GM12878 (cell line): ENCODE data around the gene SUOX. TPM values are rescaled to one million over a fixed set of nuclear protein-coding genes. Genes with fewer than 3 reads are reported as not detected.

Source experiments
- ATAC-seq: fragments of 200-7000 bp; cut with Tn5 transposase; 3 replicates; pipeline ENCODE4 v1.9.1; 2020; ENCODE audit warnings: mild to moderate bottlenecking, moderate library complexity
- BruUV-seq: library from RNA; stranded (reverse); fragments of 400-500 nt; replicated peaks from 2 replicates; lab custom pipeline; 2021; lab: Mats Ljungman, UMichigan
- CTCF ChIA-PET: fragments of 300-600 bp; sonication (Branson Sonifier 250); formaldehyde crosslinking; extraction: SDS; loops from one replicate; lab custom pipeline; 2021; ENCODE audit warnings: inconsistent platforms; lab: Yijun Ruan, JAX
- POLR2A ChIA-PET: fragments of 350-600 bp; formaldehyde crosslinking; extraction: SDS; loops from one replicate; lab custom pipeline; 2021; ENCODE audit warnings: inconsistent platforms; lab: Charles Lee
- RAD21 ChIA-PET: fragments of 300-600 bp; sonication (Branson Sonifier 250); formaldehyde crosslinking; loops from one replicate; lab custom pipeline; 2023; ENCODE audit warnings: antibody characterized with exemption; ENCODE audit not compliant: unreplicated experiment; lab: Charles Lee
- SMC1A ChIA-PET: fragments of 300-600 bp; sonication (Branson Sonifier 250); formaldehyde crosslinking; loops from one replicate; lab custom pipeline; 2023; ENCODE audit not compliant: unreplicated experiment, uncharacterized antibody; lab: Charles Lee
- DNase-seq: peaks from one replicate; pipeline ENCODE4 v3.0.0-alpha.2; 2011; ENCODE audit warnings: low read depth, low spot score
- FAIRE-seq: peaks from 3 replicates; lab custom pipeline; 2011; peaks lifted over from hg19 to GRCh38; lab: Jason Lieb, UNC
- H2AFZ ChIP-seq: 2 replicates; pipeline ENCODE4 v1.6.0; 2011; ENCODE audit warnings: low read depth, low read length, control low read depth; ENCODE audit not compliant: control insufficient read depth
- H3K27ac ChIP-seq: 2 replicates; pipeline ENCODE4 v1.5.1; 2011; ENCODE audit warnings: control low read depth; ENCODE audit not compliant: control insufficient read depth, insufficient read depth
- H3K27me3 ChIP-seq, 2 experiments: replicated peaks in 1 of 2; 2 replicates each; pipeline versions ENCODE4 v1.6.0 to v1.6.1; 2011; ENCODE audit warnings: low read length in 1 of 2; ENCODE audit not compliant: control insufficient read depth in 2 of 2, insufficient read depth in 2 of 2
- H3K36me3 ChIP-seq, 2 experiments: 2 replicates each; pipeline ENCODE4 v1.5.1; 2011; ENCODE audit warnings: low read length in 1 of 2; ENCODE audit not compliant: control insufficient read depth in 2 of 2, insufficient read depth in 2 of 2
- H3K4me1 ChIP-seq: 2 replicates; pipeline ENCODE4 v1.6.1; 2011; ENCODE audit warnings: mild to moderate bottlenecking, low read length, moderate library complexity, mixed read lengths; ENCODE audit not compliant: control insufficient read depth, insufficient read depth
- H3K4me2 ChIP-seq: 2 replicates; pipeline ENCODE4 v1.6.0; 2011; ENCODE audit warnings: control low read depth; ENCODE audit not compliant: control insufficient read depth, insufficient read depth
- H3K4me3 ChIP-seq: fragments of 200-600 bp; sonication (generic); 2 replicates; pipeline ENCODE4 v1.5.1; 2016
- H3K79me2 ChIP-seq: 2 replicates; pipeline ENCODE4 v1.6.0; 2011; ENCODE audit warnings: low read length; ENCODE audit not compliant: control insufficient read depth, insufficient read depth
- H3K9ac ChIP-seq: 2 replicates; pipeline ENCODE4 v1.8.0; 2011; ENCODE audit warnings: low read length, control low read depth, mixed read lengths; ENCODE audit not compliant: control insufficient read depth, insufficient read depth
- H3K9me3 ChIP-seq: replicated peaks from 3 replicates; pipeline ENCODE4 v1.5.1; 2011; ENCODE audit warnings: mild to moderate bottlenecking, low read length; ENCODE audit not compliant: control insufficient read depth, insufficient read depth
- H4K20me1 ChIP-seq: 2 replicates; pipeline ENCODE4 v1.6.0; 2011; ENCODE audit not compliant: control insufficient read depth, insufficient read depth
- BMI1 ChIP-seq: fragments of 450-650 bp; IDR thresholded peaks from 2 replicates; pipeline ENCODE4 v1.6.1; 2016; ENCODE audit warnings: mild to moderate bottlenecking, moderate library complexity, borderline replicate concordance
- HDAC2 ChIP-seq: fragments of 200-600 bp; sonication (generic); IDR thresholded peaks from 2 replicates; pipeline ENCODE4 v1.6.1; 2017
- MTA2 ChIP-seq: fragments of 450-650 bp; IDR thresholded peaks from 2 replicates; pipeline ENCODE4 v1.6.1; 2016; ENCODE audit warnings: low read depth, mild to moderate bottlenecking, moderate library complexity
- NFYB ChIP-seq: IDR thresholded peaks from 2 replicates; pipeline ENCODE4 v1.6.1; 2011; ENCODE audit warnings: low read depth, mild to moderate bottlenecking, low read length, improper control_type of control experiment, moderate library complexity; ENCODE audit not compliant: insufficient read depth
- NR2C2 ChIP-seq: IDR thresholded peaks from 2 replicates; pipeline ENCODE4 v1.6.1; 2011; ENCODE audit warnings: borderline replicate concordance, low read depth; ENCODE audit not compliant: control insufficient read depth, insufficient read length
- PAX5 ChIP-seq: IDR thresholded peaks from 2 replicates; pipeline ENCODE4 v1.6.1; 2011; ENCODE audit warnings: low read depth, low read length, borderline replicate concordance
- POLR2AphosphoS2 ChIP-seq: IDR thresholded peaks from 2 replicates; pipeline ENCODE4 v1.6.1; 2011; ENCODE audit warnings: low read depth, mild to moderate bottlenecking, low read length, improper control_type of control experiment, moderate library complexity
- RAD21 ChIP-seq: IDR thresholded peaks from 2 replicates; pipeline ENCODE4 v1.6.1; 2011; ENCODE audit warnings: mild to moderate bottlenecking, low read depth, low read length, moderate library complexity; ENCODE audit not compliant: insufficient read depth
- RCOR1 ChIP-seq: conservative IDR thresholded peaks from 2 replicates; pipeline ENCODE4 v1.6.1; 2012; ENCODE audit warnings: low read depth, low read length, improper control_type of control experiment
- SRF ChIP-seq, 2 experiments: IDR thresholded peaks; 2 replicates each; pipeline ENCODE4 v1.6.1; 2011; ENCODE audit warnings: low read depth in 2 of 2, low read length in 2 of 2, mild to moderate bottlenecking in 1 of 2, moderate library complexity in 1 of 2
- TARDBP ChIP-seq: IDR thresholded peaks from 2 replicates; pipeline ENCODE4 v1.6.1; 2016; ENCODE audit warnings: borderline replicate concordance
- WGBS: methylation state at CpG from one replicate; pipeline ENCODE4 v1.1.6; 2016; ENCODE audit warnings: low lambda C conversion rate; ENCODE audit not compliant: insufficient replicate concordance, insufficient coverage; ENCODE audit errors: missing lambda C conversion rate; 5-methylcytosine and 5-hydroxymethylcytosine counted together
- in situ Hi-C: fragments of 300-500 bp; cut with MboI; formaldehyde crosslinking; loops from 9 replicates; pipeline ENCODE4 v1.14.3; 2018; ENCODE audit warnings: mixed read lengths
- intact Hi-C: fragments of 100-400 bp; cut with micrococcal nuclease; formaldehyde crosslinking; loops from one replicate; pipeline ENCODE4 v1.14.2; 2022; ENCODE audit not compliant: unreplicated experiment
- polyA plus RNA-seq, 11 experiments: library from polyadenylated mRNA; depleted of rRNA in 4 of 11; unstranded in 6 of 11; stranded (reverse) in 5 of 11; fragments of >200 nt; fragmentation: Nextera tagmentation in 4 of 11; fragmentation: Illumina TruSeq in 1 of 11; extraction: Ambion mirVana in 4 of 11; extraction: Trizol in 1 of 11; gene quantifications; 1 replicate in 1 of 11; 2 replicates in 10 of 11; pipeline versions ENCODE4 v1.2.1 to v1.2.3, GENCODE V29; 2011 to 2016; ENCODE audit warnings: inconsistent platforms in 2 of 11, missing spikeins in 2 of 11, low read depth in 1 of 11
- total RNA-seq, 4 experiments: library from RNA; depleted of rRNA in 3 of 4; stranded (reverse); fragments of >200 nt in 3 of 4; fragmentation: Illumina TruSeq in 1 of 4; extraction: Trizol in 1 of 4; gene quantifications; 2 replicates each; pipeline versions ENCODE4 v1.2.1 to v1.2.3, GENCODE V29; 2013 to 2021
- TF ChIP-seq, protein P1 (sequence below): fragments of 450-650 bp; IDR thresholded peaks from 2 replicates; pipeline ENCODE4 v1.6.1; 2018; ENCODE audit warnings: mild to moderate bottlenecking, low read depth, moderate library complexity; ENCODE audit not compliant: partially characterized antibody
- TF ChIP-seq, protein P2 (sequence below), 3 experiments: IDR thresholded peaks in 2 of 3; conservative IDR thresholded peaks in 1 of 3; 2 replicates each; pipeline ENCODE4 v1.5.1; 2011; ENCODE audit warnings: low read depth in 3 of 3, low read length in 3 of 3, mild to moderate bottlenecking in 3 of 3, control low read depth in 2 of 3, moderate library complexity in 2 of 3, inconsistent platforms in 1 of 3, mixed read lengths in 1 of 3; ENCODE audit not compliant: control insufficient read depth in 2 of 3, insufficient read depth in 1 of 3; ENCODE audit errors: extremely low read depth in 1 of 3

Gene SUOX
- total and polyA plus RNA-seq, 10 of the 15 experiments (the other 5 are each of a cell fraction or from before 2014, with no cell fraction given) = 5.1 to 18.8 (median 13.4) TPM

DNA sequence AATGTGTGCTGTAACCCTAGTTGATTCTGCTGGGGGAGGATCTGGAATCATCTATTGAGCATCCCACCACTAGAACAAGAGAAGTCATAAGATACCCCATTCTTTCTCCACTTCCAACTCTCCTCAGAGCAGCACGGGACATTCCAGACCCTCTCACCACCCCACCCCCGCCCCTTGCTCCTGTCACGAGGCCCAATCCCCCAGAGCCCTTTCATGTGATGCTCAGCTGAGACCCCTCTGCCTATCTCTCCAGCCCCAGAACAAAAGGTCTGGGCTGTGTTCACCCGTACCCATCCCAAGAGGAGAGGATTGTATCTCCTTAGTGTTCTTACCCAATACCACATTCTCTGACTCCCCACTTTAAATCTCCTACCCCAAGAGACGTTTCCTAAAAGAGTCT lies 31.8 kb upstream of the SUOX start:
- POLR2A ChIA-PET = no interaction called here

More for the DNA sequence above, 31.8 kb upstream of the SUOX start:
- Histone ChIP-seq H3K27me3 (no peaks in the 10 kb centered on the region), H3K36me3 (peaks cover 0 to 4% of the 10 kb centered on the region in 2 experiments; a peak in 2 of 4 replicates), H3K4me1 (peaks cover 12% of the 10 kb centered on the region), H4K20me1 (no peaks in the 10 kb centered on the region), H3K79me2 (peaks cover 24% of the 10 kb centered on the region), H3K4me3 (no peak overlapping the region), H2AFZ (no peak overlapping the region), H3K27ac (no peak overlapping the region)
- ChIA-PET SMC1A (no interaction called here), RAD21 (no interaction called here), CTCF (interaction anchor here (0.6 kb wide), 1 partner anchor 34 kb away, joined by 3 read pairs; the partner anchor contains the start of gene DGKA)
- FAIRE-seq (no peak), DNase-seq (no peak)
- in situ Hi-C loops = no loop called here
- 82% methylated on average over 4 of the region's 5 CpGs for WGBS
- TF ChIP-seq NFYB (no peak), BMI1 (no peak), SRF (IDR thresholded peaks at IDR 0.05; ENCODE audit: low read depth in 2 of 2, low read length in 2 of 2) (no peak), MTA2 (no peak), RAD21 (no peak), PAX5 (no peak), TARDBP (no peak), HDAC2 (no peak), RCOR1 (no peak), POLR2AphosphoS2 (no peak), NR2C2 (no peak)
- TF ChIP-seq, protein P1, sequence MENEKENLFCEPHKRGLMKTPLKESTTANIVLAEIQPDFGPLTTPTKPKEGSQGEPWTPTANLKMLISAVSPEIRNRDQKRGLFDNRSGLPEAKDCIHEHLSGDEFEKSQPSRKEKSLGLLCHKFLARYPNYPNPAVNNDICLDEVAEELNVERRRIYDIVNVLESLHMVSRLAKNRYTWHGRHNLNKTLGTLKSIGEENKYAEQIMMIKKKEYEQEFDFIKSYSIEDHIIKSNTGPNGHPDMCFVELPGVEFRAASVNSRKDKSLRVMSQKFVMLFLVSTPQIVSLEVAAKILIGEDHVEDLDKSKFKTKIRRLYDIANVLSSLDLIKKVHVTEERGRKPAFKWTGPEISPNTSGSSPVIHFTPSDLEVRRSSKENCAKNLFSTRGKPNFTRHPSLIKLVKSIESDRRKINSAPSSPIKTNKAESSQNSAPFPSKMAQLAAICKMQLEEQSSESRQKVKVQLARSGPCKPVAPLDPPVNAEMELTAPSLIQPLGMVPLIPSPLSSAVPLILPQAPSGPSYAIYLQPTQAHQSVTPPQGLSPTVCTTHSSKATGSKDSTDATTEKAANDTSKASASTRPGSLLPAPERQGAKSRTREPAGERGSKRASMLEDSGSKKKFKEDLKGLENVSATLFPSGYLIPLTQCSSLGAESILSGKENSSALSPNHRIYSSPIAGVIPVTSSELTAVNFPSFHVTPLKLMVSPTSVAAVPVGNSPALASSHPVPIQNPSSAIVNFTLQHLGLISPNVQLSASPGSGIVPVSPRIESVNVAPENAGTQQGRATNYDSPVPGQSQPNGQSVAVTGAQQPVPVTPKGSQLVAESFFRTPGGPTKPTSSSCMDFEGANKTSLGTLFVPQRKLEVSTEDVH = no peak
- TF ChIP-seq, protein P2, sequence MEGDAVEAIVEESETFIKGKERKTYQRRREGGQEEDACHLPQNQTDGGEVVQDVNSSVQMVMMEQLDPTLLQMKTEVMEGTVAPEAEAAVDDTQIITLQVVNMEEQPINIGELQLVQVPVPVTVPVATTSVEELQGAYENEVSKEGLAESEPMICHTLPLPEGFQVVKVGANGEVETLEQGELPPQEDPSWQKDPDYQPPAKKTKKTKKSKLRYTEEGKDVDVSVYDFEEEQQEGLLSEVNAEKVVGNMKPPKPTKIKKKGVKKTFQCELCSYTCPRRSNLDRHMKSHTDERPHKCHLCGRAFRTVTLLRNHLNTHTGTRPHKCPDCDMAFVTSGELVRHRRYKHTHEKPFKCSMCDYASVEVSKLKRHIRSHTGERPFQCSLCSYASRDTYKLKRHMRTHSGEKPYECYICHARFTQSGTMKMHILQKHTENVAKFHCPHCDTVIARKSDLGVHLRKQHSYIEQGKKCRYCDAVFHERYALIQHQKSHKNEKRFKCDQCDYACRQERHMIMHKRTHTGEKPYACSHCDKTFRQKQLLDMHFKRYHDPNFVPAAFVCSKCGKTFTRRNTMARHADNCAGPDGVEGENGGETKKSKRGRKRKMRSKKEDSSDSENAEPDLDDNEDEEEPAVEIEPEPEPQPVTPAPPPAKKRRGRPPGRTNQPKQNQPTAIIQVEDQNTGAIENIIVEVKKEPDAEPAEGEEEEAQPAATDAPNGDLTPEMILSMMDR (IDR thresholded peaks at IDR 0.05 in 2 of 3, conservative IDR thresholded peaks at IDR 0.05 in 1 of 3; ENCODE audit: control insufficient read depth in 2 of 3, extremely low read depth in 1 of 3, insufficient read depth in 1 of 3, low read depth in 3 of 3, low read length in 3 of 3) = no peak
- TF ChIP-seq, all 136 proteins: peak for 0
- no peak for ATAC-seq
- intact Hi-C loops = no loop called here
- Histone ChIP-seq H3K4me2 (no peak overlapping the region), H3K9ac (no peak overlapping the region), H3K9me3 (no peaks in the 10 kb centered on the region)
- BruUV-seq = no TSS peak
